Measurements from ENCODE around the gene MAPKBP1.

The MAPKBP1 gene

GRCh38 chr15:41756198-41756597 is 18.1 kb upstream of the MAPKBP1 start:
- Histone ChIP-seq H3K27me3 (no peaks in the 10 kb centered on the region), H4K20me1 (peaks cover 39% of the 10 kb centered on the region), H3K9me3 (no peaks in the 10 kb centered on the region), H3K4me3 (no peak overlapping the region), H3K27ac (no peak overlapping the region), H3K9ac (no peak overlapping the region), H3K4me2 (no peak overlapping the region), H3K4me1 (no peaks in the 10 kb centered on the region), H3K36me3 (peaks cover 93% of the 10 kb centered on the region)
- TF ChIP-seq Cebpa-rat (IDR thresholded peaks at IDR 0.05): no peak

GRCh38 chr15:41772720-41773331 is 1.5 kb upstream of the MAPKBP1 start:
- peak overlapping the region; percentile 93 for H3K4me2 ChIP-seq

GRCh38 chr15:41773332-41773728 is 954 bp upstream of the MAPKBP1 start:
- H3K27ac ChIP-seq: peak overlapping the region; percentile 86; the same call in 1 of the 2 replicates
- H3K9ac ChIP-seq: peak overlapping the region; percentile 88; the same call in 1 of the 2 replicates
- no peaks in the 10 kb centered on the region for H3K9me3 ChIP-seq
- H3K4me3 ChIP-seq: peak overlapping the region; percentile 81
- H4K20me1 ChIP-seq: peaks cover 39% of the 10 kb centered on the region
- peak overlapping the region; percentile 93 for H3K4me2 ChIP-seq
- peaks cover 14% of the 10 kb centered on the region; the same call in 1 of the 2 replicates for H3K36me3 ChIP-seq
- TF ChIP-seq Cebpa-rat (IDR thresholded peaks at IDR 0.05): no peak
- peaks cover 47% of the 10 kb centered on the region for H3K4me1 ChIP-seq
- no peaks in the 10 kb centered on the region for H3K27me3 ChIP-seq

More at GRCh38 chr15:41772720-41773331, 1.5 kb upstream of the MAPKBP1 start:
- peaks cover 42% of the 10 kb centered on the region for H3K4me1 ChIP-seq
- no peaks in the 10 kb centered on the region for H3K9me3 ChIP-seq
- no peak overlapping the region for H3K27ac ChIP-seq
- H4K20me1 ChIP-seq: peaks cover 44% of the 10 kb centered on the region
- peak overlapping the region; percentile 88; the same call in 1 of the 2 replicates for H3K9ac ChIP-seq
- TF ChIP-seq Cebpa-rat (IDR thresholded peaks at IDR 0.05): no peak
- peaks cover 18% of the 10 kb centered on the region; the same call in 1 of the 2 replicates for H3K36me3 ChIP-seq
- H3K27me3 ChIP-seq: no peaks in the 10 kb centered on the region
- H3K4me3 ChIP-seq: peak overlapping the region; percentile 81; the same call in 1 of the 2 replicates

DNA sequence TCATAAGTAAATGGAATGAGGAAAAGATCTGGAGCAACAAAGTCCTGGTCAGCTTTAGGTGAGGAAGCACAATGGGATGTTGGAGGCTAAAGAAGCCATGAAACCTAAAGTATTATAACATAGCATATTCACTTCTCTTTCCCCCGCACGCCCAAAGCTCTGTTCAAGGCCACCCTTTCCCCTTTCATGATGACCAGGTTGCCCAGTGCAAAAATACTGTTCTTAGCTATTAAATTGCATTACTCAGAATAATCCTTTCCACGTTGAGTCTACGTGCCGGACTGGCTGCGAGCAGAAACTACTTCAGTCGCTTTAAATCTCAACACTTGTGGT is 589 bp upstream of the MAPKBP1 start:
- Histone ChIP-seq H3K27ac (peak overlapping the region; percentile 86; the same call in 1 of the 2 replicates), H3K4me2 (peak overlapping the region; percentile 93), H3K9me3 (no peaks in the 10 kb centered on the region), H3K4me1 (peaks cover 51% of the 10 kb centered on the region), H4K20me1 (peaks cover 35% of the 10 kb centered on the region), H3K9ac (peak overlapping the region; percentile 88; the same call in 1 of the 2 replicates), H3K27me3 (no peaks in the 10 kb centered on the region), H3K36me3 (peaks cover 11% of the 10 kb centered on the region; the same call in 1 of the 2 replicates), H3K4me3 (peak overlapping the region; percentile 81)
- TF ChIP-seq Cebpa-rat (IDR thresholded peaks at IDR 0.05): no peak

GRCh38 chr15:41774882-41775417 is 666 bp downstream of the MAPKBP1 start:
- TF ChIP-seq Cebpa-rat (IDR thresholded peaks at IDR 0.05): no peak
- Histone ChIP-seq H3K4me3 (peak overlapping the region; percentile 81), H3K27me3 (no peaks in the 10 kb centered on the region), H3K4me1 (peaks cover 63% of the 10 kb centered on the region), H3K36me3 (0 out of 2 replicates have a peak, but pooled peaks cover 4% of the 10 kb centered on the region), H3K27ac (peak overlapping the region; percentile 86), H3K9me3 (no peaks in the 10 kb centered on the region), H3K9ac (peak overlapping the region; percentile 88), H4K20me1 (peaks cover 26% of the 10 kb centered on the region), H3K4me2 (peak overlapping the region; percentile 93)

DNA sequence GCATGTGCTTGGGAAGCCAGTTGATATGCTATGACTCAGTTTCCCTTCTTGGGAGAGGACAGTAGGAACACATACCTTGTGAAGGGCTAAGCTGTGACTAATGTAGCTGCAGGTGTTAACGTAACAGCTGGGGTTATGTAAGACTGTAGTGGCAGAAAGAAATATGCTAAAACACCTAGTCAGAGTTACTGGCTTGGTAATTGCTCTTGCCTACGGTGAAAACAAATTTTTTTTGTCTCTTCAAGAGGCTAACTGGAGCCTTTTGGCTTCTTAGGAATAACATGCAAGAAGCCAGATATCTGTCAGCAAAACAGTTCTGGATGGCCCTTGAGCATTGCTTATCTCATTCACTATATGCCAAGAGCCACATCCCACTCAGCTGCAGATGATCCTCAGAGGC is 1.4 kb downstream of the MAPKBP1 start:
- peaks cover 19% of the 10 kb centered on the region for H4K20me1 ChIP-seq
- no peaks in the 10 kb centered on the region for H3K9me3 ChIP-seq
- peaks cover 70% of the 10 kb centered on the region for H3K4me1 ChIP-seq
- H3K36me3 ChIP-seq: 0 out of 2 replicates have a peak, but pooled peaks cover 4% of the 10 kb centered on the region
- peak overlapping the region; percentile 86 for H3K27ac ChIP-seq
- H3K4me3 ChIP-seq: peak overlapping the region; percentile 81
- H3K27me3 ChIP-seq: no peaks in the 10 kb centered on the region
- no peak for TF ChIP-seq Cebpa-rat (IDR thresholded peaks at IDR 0.05)
- peak overlapping the region; percentile 93 for H3K4me2 ChIP-seq
- peak overlapping the region; percentile 88 for H3K9ac ChIP-seq

DNA sequence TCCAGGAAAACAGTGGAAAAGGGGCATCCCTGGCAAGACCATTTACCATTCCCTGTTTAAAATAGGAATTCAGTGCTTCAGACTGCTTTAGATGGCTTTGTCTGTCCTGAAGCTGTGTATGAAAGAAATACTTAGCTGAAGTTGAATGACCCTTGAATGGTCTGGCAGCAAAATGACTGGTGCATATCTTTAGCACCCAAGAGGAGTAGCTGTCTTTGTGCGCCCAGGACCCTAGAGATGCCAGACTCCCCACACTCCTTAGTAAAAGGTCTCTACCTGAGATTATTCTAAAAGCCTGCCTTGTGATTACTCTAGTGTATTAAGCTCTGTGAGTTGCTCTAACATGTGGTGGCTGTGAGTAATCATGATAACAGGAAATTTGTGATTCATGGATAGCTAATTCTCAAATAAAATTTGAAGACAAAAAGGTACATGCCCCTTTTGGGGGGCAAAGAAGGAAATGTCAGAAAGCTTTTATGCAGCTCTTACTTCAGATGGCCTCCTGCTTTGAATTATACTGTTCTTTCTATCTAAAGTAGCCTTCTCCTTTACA is 3.2 kb downstream of the MAPKBP1 start:
- Histone ChIP-seq H4K20me1 (peaks cover 10% of the 10 kb centered on the region), H3K27ac (0 out of 2 replicates have a peak overlapping the region, but pooled peaks have one; percentile 10), H3K36me3 (no peaks in the 10 kb centered on the region), H3K4me1 (peaks cover 89% of the 10 kb centered on the region), H3K4me2 (peak overlapping the region; percentile 93), H3K4me3 (no peak overlapping the region), H3K9ac (peak overlapping the region; percentile 49), H3K27me3 (no peaks in the 10 kb centered on the region), H3K9me3 (no peaks in the 10 kb centered on the region)
- TF ChIP-seq Cebpa-rat (IDR thresholded peaks at IDR 0.05): no peak

- H3K4me1 ChIP-seq: peaks cover 90% of the 10 kb centered on the region
- H3K4me2 ChIP-seq: peak overlapping the region; percentile 93
- no peak overlapping the region for H3K4me3 ChIP-seq
- H3K27me3 ChIP-seq: no peaks in the 10 kb centered on the region
- H3K27ac ChIP-seq: peak overlapping the region; percentile 33
- no peaks in the 10 kb centered on the region for H3K9me3 ChIP-seq
- no peaks in the 10 kb centered on the region for H3K36me3 ChIP-seq
- H3K9ac ChIP-seq: peak overlapping the region; percentile 44; the same call in 1 of the 2 replicates
- peaks cover 3% of the 10 kb centered on the region for H4K20me1 ChIP-seq
- no peak for TF ChIP-seq Cebpa-rat (IDR thresholded peaks at IDR 0.05)
Observed at GRCh38 chr15:41778521-41778920, 4.2 kb downstream of the MAPKBP1 start.

DNA sequence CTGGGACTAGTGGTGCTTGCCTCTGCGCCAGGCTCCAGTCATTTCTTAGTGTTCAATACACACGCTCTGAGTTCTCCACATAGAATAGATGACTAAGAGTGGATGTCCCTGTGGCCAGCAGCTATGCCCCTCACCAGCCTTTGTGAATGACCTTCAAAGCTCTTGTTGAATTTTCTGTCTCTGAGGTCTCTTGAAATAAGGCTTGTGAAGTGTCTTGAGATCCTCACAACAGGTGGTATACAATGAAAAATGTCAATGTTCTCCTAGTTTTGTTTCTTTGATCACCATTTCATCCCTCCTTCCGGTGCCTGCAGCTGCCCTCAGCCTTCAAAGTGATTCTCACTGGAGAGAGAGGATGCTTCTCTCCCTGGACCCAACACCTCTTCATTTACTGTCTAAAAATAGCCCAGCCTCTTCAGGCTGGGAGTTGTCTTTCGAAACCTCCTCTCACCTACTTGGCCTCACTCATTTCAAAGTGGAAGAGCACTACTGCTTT is 5.4 kb downstream of the MAPKBP1 start:
- Histone ChIP-seq H3K4me2 (peak overlapping the region; percentile 93), H3K4me1 (peaks cover 97% of the 10 kb centered on the region), H3K9ac (peak overlapping the region; percentile 38; the same call in 1 of the 2 replicates), H3K27ac (peak overlapping the region; percentile 95), H3K36me3 (no peaks in the 10 kb centered on the region), H3K4me3 (no peak overlapping the region), H3K9me3 (no peaks in the 10 kb centered on the region), H3K27me3 (no peaks in the 10 kb centered on the region), H4K20me1 (no peaks in the 10 kb centered on the region)
- no peak for TF ChIP-seq Cebpa-rat (IDR thresholded peaks at IDR 0.05)

DNA sequence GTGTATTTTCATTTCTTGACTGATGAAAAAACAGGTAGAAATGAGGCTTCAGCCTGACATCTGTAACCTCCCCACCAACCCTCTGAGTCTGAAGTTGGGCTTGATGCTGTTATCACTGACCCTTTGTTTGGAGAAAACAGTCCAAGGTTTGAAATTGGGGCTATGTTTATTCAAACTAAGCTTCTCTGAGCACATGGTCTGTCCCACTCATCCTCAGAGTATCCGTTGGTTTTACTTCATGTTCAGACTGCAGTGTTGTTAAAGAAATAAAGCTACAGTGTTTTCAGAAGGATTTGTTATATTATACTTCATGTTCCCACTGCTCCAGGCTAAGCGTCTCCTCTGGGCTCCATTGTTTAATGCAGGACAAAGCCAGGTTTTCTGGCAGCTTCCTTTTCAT is 6.0 kb downstream of the MAPKBP1 start:
- Histone ChIP-seq H3K9me3 (no peaks in the 10 kb centered on the region), H3K27ac (peak overlapping the region; percentile 95), H3K4me1 (peaks cover 98% of the 10 kb centered on the region), H3K4me2 (peak overlapping the region; percentile 93), H4K20me1 (no peaks in the 10 kb centered on the region), H3K9ac (peak overlapping the region; percentile 38; the same call in 1 of the 2 replicates), H3K4me3 (no peak overlapping the region), H3K27me3 (no peaks in the 10 kb centered on the region), H3K36me3 (no peaks in the 10 kb centered on the region)
- no peak for TF ChIP-seq Cebpa-rat (IDR thresholded peaks at IDR 0.05)

Measured in BLaER1 (cell line).